Sigmoid colon (tissue), 7 donors: ENCODE data around the gene UNC5CL. TPM values are rescaled to one million over a fixed set of nuclear protein-coding genes. Genes with fewer than 3 reads are reported as not detected.

ENCODE experiments used
- DNase-seq: peaks from one replicate; pipeline ENCODE4 v3.0.0-alpha.2; 2019
- H3K27ac ChIP-seq, 4 donors: fragments of 200-600 bp; sonication (generic); one replicate each; pipeline ENCODE4 v1.5.1; 2016 to 2019; ENCODE audit warnings: mild to moderate bottlenecking in 1 of 4
- H3K27me3 ChIP-seq, 3 donors: fragments of 200-600 bp; sonication (generic); one replicate each; pipeline ENCODE4 v1.5.1; 2019; ENCODE audit warnings: mild to moderate bottlenecking in 1 of 3
- H3K36me3 ChIP-seq, 4 donors: fragments of 200-600 bp; sonication (generic); one replicate each; pipeline ENCODE4 v1.5.1; 2016 to 2019
- H3K4me1 ChIP-seq, 4 donors: fragments of 200-600 bp; sonication (generic); one replicate each; pipeline ENCODE4 v1.5.1; 2017 to 2019
- H3K4me3 ChIP-seq, 4 donors: fragments of 200-600 bp; sonication (generic); one replicate each; pipeline ENCODE4 v1.5.1; 2017 to 2019; ENCODE audit warnings: mild to moderate bottlenecking in 2 of 4, moderate library complexity in 1 of 4
- H3K9me3 ChIP-seq, 4 donors: fragments of 200-600 bp in 3 of 4; sonication (generic) in 3 of 4; one replicate each; pipeline versions ENCODE4 v1.5.1 to v1.6.1; 2013 to 2019
- EP300 ChIP-seq, 4 donors: sonication (generic); formaldehyde crosslinking; IDR thresholded peaks; one replicate each; pipeline ENCODE4 v1.6.1; 2017; ENCODE audit warnings: antibody characterized with exemption in 4 of 4
- POLR2A ChIP-seq, 2 donors: fragments of 450-650 bp; IDR thresholded peaks; one replicate each; pipeline ENCODE4 v1.6.1; 2016; ENCODE audit warnings: antibody characterized with exemption in 2 of 2, mild to moderate bottlenecking in 2 of 2, moderate library complexity in 2 of 2
- POLR2AphosphoS5 ChIP-seq, 4 donors: sonication (generic); formaldehyde crosslinking; IDR thresholded peaks; one replicate each; pipeline ENCODE4 v1.6.1; 2017; ENCODE audit warnings: antibody characterized with exemption in 4 of 4
- WGBS, 2 donors: extraction: QIAGEN DNeasy Blood & Tissue Kit; methylation state at CpG; one replicate each; pipeline ENCODE4 v1.1.7; 2013; 5-methylcytosine and 5-hydroxymethylcytosine counted together
- intact Hi-C: fragments of 100-400 bp; cut with DNase I; formaldehyde crosslinking; loops from one replicate; pipeline ENCODE4 v1.15.1; 2023
- polyA plus RNA-seq, 3 donors: library from polyadenylated mRNA; stranded (reverse); fragments of 200-250 nt; gene quantifications; one replicate each; pipeline ENCODE4 v1.2.3, GENCODE V29; 2013
- total RNA-seq, 4 donors: library from RNA; depleted of rRNA; stranded (reverse); fragments of >200 nt; gene quantifications; one replicate each; pipeline ENCODE4 v1.1.0, GENCODE V29; 2016
- TF ChIP-seq, protein P1 (sequence below), 4 experiments: fragments of 450-650 bp in 3 of 4; fragments of 200-600 bp in 1 of 4; IDR thresholded peaks; one replicate each; pipeline ENCODE4 v1.5.1; 2016 to 2019; ENCODE audit warnings: antibody characterized with exemption in 4 of 4, mild to moderate bottlenecking in 3 of 4, moderate library complexity in 2 of 4
- donor health status: healthy with polysubstance abuse.
- donor health status: Bipolar disorder and iron deficiency.
- donor health status: healthy.

The UNC5CL gene
- total and polyA plus RNA-seq, 7 donors = 0.36 to 6.0 (median 1.1) TPM

DNA sequence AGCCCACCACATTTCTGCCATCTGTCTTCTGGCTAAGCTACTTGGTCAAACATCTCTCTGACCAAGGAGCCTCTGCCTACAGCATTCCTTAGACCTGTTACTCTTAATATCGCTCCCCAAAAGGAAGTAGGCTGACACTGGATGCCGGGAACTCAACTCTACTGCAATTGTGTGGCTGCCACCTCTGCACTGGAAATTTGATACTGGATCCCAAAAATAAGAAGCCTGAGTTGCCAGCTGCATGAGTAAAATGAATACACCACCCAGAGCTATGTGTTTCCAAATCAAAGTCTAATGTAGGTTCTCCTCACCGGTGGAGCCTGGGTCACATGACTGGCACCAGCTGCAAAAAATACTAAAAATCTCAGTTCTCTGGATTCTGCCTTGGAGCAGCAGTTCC lies 36.9 kb downstream of the UNC5CL start:
- no peaks in the 10 kb centered on the region for H3K9me3 ChIP-seq
- 78 to 85% methylated on average over 3 of the region's 3 CpGs for WGBS, 2 donors
- no peak overlapping the region for H3K4me3 ChIP-seq
- H3K27ac ChIP-seq = no peak overlapping the region
- DNase-seq = no peak
- no peaks in the 10 kb centered on the region for H3K27me3 ChIP-seq
- H3K4me1 ChIP-seq = peaks cover 0 to 18% (median 15%) of the 10 kb centered on the region in 4 donors
- TF ChIP-seq, protein P1, sequence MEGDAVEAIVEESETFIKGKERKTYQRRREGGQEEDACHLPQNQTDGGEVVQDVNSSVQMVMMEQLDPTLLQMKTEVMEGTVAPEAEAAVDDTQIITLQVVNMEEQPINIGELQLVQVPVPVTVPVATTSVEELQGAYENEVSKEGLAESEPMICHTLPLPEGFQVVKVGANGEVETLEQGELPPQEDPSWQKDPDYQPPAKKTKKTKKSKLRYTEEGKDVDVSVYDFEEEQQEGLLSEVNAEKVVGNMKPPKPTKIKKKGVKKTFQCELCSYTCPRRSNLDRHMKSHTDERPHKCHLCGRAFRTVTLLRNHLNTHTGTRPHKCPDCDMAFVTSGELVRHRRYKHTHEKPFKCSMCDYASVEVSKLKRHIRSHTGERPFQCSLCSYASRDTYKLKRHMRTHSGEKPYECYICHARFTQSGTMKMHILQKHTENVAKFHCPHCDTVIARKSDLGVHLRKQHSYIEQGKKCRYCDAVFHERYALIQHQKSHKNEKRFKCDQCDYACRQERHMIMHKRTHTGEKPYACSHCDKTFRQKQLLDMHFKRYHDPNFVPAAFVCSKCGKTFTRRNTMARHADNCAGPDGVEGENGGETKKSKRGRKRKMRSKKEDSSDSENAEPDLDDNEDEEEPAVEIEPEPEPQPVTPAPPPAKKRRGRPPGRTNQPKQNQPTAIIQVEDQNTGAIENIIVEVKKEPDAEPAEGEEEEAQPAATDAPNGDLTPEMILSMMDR (IDR thresholded peaks at IDR 0.05) = no peak
- TF ChIP-seq EP300 (IDR thresholded peaks at IDR 0.05) (no peak), POLR2A (IDR thresholded peaks at IDR 0.05) (no peak), POLR2AphosphoS5 (IDR thresholded peaks at IDR 0.05) (no peak)
- intact Hi-C loops = no loop called here
- no peaks in the 10 kb centered on the region for H3K36me3 ChIP-seq

DNA sequence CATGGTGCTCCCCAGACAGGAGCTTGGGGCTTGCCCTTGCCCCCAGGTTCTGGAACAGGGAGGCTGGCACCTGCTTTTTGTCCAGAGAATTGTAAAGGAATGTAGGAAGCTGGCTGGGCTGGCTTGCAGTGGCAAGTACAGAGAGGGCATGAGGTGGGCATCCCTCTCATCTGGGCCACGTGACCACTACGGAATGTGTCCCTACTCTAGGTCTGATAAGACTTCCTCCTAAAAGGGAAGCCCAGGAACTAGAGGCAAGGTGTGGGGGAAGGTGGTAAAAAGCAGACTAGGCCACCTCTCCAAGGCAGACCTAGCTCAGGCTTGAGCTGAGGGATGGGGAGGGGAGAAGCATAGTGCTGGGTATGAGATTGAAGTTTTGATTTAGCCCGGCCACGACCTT lies 38.8 kb downstream of the UNC5CL start:
- WGBS, 2 donors = 78 to 89% methylated on average over 4 of the region's 4 CpGs
- TF ChIP-seq POLR2AphosphoS5 (IDR thresholded peaks at IDR 0.05) = no peak
- TF ChIP-seq, protein P1 (IDR thresholded peaks at IDR 0.05) = no peak
- TF ChIP-seq EP300 (IDR thresholded peaks at IDR 0.05) = no peak
- TF ChIP-seq POLR2A (IDR thresholded peaks at IDR 0.05) = no peak
- H3K36me3 ChIP-seq = no peaks in the 10 kb centered on the region
- DNase-seq = no peak
- no peaks in the 10 kb centered on the region for H3K9me3 ChIP-seq
- no peaks in the 10 kb centered on the region for H3K27me3 ChIP-seq
- peaks cover 0 to 33% (median 29%) of the 10 kb centered on the region in 4 donors for H3K4me1 ChIP-seq
- intact Hi-C loops = no loop called here
- no peak overlapping the region for H3K4me3 ChIP-seq
- H3K27ac ChIP-seq = no peak overlapping the region

DNA sequence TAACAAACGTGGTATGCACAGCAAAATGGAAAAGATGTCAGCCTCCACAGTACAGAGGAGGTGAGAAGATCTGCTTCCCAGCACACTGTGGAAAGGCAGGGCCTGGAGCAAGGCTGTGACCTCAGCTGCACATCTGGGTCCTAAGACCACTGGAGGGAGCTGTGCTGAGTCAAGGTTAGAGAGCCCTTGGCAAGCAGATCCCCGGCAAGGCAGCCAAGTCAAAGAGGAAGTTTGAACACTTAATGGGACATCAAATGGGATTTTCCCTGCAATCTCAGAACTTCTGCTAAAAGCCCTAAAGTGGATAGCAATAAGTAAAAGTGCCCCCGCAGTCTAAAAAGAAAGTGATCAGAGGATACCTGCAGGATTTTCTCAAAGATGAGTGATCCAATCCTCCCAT lies 39.5 kb downstream of the UNC5CL start:
- Histone ChIP-seq H3K27me3 (no peaks in the 10 kb centered on the region), H3K9me3 (no peaks in the 10 kb centered on the region), H3K4me3 (no peak overlapping the region), H3K36me3 (no peaks in the 10 kb centered on the region), H3K4me1 (peaks cover 0 to 33% (median 29%) of the 10 kb centered on the region in 4 donors), H3K27ac (no peak overlapping the region)
- WGBS, 2 donors = 16 to 26% methylated on average over 3 of the region's 3 CpGs
- DNase-seq = peak; percentile 82
- intact Hi-C loops = no loop called here
- TF ChIP-seq POLR2A (IDR thresholded peaks at IDR 0.05) (no peak), EP300 (IDR thresholded peaks at IDR 0.05) (no peak), POLR2AphosphoS5 (IDR thresholded peaks at IDR 0.05) (no peak)
- TF ChIP-seq, protein P1 (IDR thresholded peaks at IDR 0.05) = no peak

DNA sequence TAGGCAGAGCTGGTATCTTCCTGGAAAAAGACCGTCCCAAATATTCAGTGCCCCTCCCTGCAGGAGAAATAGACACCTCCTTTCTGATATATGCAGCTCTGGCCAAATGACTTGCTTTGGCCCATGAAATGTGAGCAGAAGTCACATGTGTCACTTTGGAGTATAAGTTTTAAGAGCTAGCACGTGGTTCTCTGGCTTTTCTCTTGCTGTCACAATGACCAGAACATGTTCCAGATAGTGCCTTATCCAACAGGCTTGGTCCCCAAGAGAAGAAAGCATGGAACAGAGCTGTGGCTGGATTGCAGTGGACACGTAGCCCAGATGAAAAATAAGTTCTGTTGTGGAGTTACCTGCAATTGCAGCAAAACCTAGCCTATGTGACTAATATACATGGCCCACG lies 40.4 kb downstream of the UNC5CL start:
- Histone ChIP-seq H3K4me1 (peaks cover 0 to 33% (median 29%) of the 10 kb centered on the region in 4 donors), H3K27ac (no peak overlapping the region), H3K4me3 (no peak overlapping the region), H3K9me3 (no peaks in the 10 kb centered on the region), H3K36me3 (no peaks in the 10 kb centered on the region), H3K27me3 (no peaks in the 10 kb centered on the region)
- no peak for DNase-seq
- intact Hi-C loops = loop anchor here (1.0 kb wide), 1 partner anchor 34 kb away; no protein-coding TSS in a partner anchor
- peak in 2 of 4 donors; percentile 19 to 23 for TF ChIP-seq POLR2AphosphoS5 (IDR thresholded peaks at IDR 0.05)
- TF ChIP-seq, protein P1 (IDR thresholded peaks at IDR 0.05) = no peak
- WGBS, 2 donors = 89 to 92% methylated on average over 4 of the region's 4 CpGs
